GM19455 (cell line): ENCODE results near the gene HIVEP2.
A peak's percentile ranks its signal among the peaks of the same experiment; 100 is the strongest.

Experiments used
- ATAC-seq: cut with Tn5 transposase; IDR thresholded peaks from one replicate; pipeline ENCODE4 v1.9.1; 2021; ENCODE audit not compliant: unreplicated experiment

The HIVEP2 gene

DNA sequence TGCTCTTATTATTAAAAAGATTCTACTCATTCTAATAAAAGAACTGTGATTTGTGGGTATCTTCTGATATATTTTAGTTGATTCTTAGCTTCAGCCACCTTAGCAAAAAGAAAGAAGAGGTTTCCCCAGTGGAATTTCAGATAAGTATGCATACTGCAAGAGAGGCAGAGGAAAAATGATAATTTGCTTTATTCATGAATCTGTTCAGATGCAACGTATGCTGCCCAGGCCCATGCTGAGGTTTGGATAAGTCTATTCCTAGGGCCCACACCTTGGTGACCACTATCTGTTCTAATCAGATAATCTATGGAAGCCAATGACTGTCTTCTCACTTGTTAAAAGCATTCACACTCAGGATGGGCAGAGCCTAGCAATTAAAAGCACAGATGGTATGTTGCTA is 194.0 kb downstream of the HIVEP2 start:
- ATAC-seq, result no peak

- no peak for ATAC-seq
Observed at GRCh38 chr6:142749556-142749955, 195.4 kb downstream of the HIVEP2 start.

- peak; percentile 54 for ATAC-seq
Observed at GRCh38 chr6:142746524-142746923, 198.5 kb downstream of the HIVEP2 start.

GRCh38 chr6:142744836-142745235 is 200.1 kb downstream of the HIVEP2 start:
- ATAC-seq, result no peak

GRCh38 chr6:142740449-142740848 is 204.5 kb downstream of the HIVEP2 start:
- ATAC-seq, result no peak

DNA sequence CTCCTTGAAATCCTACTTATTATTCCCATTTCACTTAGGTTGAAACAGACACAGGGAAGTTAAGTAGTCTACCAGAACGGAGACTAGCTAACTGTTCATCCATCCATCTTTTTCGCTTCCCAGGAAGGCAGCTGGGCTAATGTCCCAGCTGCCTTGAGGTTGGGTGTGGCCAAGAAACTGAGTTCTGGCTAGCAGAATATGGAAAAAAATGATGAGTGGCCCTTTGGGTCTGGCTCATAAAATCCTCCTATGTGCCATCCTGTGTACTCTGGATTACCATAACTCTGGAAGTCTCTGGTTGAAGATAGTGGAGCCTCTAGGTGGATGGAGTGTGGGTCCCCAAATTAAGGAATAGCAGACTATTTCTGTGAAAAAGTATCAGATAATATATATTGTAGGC is 206.2 kb downstream of the HIVEP2 start:
- no peak for ATAC-seq

DNA sequence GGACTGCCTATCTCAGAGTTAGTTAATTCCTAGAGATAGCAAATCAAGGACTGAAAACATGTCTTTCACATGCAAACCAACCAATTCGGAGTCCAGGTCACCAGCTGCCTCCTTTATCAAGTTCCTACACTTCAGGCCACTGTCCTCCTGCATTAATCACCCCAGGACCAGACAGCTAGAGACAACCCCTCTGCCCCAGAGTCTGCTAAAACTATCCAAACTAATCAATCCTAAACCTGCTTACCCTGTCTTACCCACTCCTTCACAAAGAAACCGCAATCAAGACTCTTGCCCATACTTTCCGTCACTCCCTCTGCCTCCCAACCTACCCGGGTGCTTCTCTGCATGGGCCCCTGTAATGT is 207.0 kb downstream of the HIVEP2 start:
- ATAC-seq, result no peak

DNA sequence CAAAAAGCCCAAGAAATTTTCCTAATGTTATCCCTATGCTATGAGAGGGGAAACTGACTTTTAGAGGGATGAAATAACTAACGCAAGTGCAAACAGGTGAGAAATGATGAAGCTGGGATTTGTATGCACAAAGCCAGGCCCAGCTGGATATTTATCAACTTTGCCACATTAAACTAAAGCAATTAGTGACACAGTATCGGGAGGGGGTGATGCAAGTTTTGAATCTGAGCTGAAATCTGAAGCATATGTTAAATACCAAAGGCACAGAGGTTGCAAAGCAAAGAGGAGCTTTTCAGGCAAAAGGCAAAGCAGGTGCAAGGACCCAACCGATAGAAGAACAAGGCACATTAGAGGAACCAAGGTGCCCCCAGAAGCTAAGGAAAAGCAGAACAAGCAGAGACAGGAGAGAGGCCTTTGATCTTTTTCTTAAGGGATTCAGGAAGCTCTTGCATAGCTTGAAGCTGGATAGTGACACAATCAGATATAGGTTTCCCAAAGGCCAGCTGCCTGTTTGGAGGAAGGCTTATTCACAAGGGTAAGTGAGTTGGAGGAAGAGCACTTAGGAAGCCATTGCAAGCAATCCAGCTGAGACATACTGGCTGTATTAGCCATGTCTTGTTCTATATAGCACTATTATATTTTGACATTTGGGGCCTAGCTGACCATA is 207.5 kb downstream of the HIVEP2 start:
- no peak for ATAC-seq

DNA sequence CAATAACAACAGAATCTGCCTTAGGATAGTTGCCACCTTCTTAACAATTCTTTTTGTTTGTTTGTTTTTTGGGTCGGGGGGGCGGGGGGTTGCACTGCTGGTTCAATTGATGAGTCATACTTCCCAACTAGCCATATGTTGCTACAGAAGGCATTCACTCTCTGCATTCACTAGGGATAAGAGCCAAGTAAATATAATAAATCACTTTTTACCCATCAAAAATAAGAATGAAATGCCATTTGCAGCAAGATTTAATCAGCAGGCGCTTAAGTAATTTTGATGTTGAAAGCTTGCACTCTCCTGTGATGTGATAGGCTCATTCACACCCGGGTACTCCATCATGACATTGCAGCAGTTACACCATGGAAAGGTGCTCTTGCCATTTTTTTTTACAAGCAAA is 209.8 kb downstream of the HIVEP2 start:
- no peak for ATAC-seq

DNA sequence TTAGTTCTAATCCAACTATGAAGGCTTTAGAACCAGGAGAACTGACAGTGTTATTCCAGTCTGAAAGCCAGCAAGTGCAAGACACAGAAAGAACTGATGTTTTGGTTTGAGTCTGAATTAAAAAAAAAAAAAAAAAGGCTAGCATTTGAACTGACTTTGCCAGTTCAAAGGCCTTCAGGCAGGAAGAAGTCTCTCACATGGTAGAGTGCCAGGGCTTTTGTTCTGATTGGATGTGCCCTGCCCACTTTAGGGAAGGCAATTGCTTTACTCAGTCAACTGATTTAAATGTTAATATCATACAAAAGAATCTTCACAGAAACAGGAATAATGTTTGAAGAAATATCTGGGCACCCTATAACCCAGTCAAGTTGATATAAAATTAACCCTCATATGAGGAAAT is 212.2 kb downstream of the HIVEP2 start:
- ATAC-seq, result no peak

DNA sequence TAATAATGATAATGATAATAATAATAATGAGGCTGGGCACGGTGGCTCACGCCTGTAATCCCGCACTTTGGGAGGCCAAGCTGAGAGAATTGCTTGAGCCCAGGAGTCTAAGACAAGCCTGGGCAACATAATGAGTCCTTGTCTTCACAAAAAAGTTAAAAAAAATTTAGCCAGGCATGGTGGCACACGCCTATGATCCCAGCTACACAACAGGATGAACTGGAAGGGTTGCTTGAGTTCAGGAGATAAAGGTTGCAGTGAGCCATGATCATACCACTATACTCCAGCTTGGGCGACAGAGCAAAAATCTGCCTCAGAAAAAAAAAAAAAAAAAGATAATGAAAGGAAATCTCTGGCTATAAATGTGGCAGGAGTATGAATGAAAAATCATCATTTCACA is 213.4 kb downstream of the HIVEP2 start:
- no peak for ATAC-seq

- ATAC-seq, result no peak
Observed at GRCh38 chr6:142729618-142730017, 215.4 kb downstream of the HIVEP2 start.

GRCh38 chr6:142728910-142729481 is 216.0 kb downstream of the HIVEP2 start:
- ATAC-seq, result no peak

- ATAC-seq, result no peak
Observed at GRCh38 chr6:142728364-142728763, 216.6 kb downstream of the HIVEP2 start.

- ATAC-seq, result no peak
Observed at GRCh38 chr6:142726616-142727015, 218.4 kb downstream of the HIVEP2 start.

- no peak for ATAC-seq
Observed at GRCh38 chr6:142725024-142725770, 219.8 kb downstream of the HIVEP2 start.

DNA sequence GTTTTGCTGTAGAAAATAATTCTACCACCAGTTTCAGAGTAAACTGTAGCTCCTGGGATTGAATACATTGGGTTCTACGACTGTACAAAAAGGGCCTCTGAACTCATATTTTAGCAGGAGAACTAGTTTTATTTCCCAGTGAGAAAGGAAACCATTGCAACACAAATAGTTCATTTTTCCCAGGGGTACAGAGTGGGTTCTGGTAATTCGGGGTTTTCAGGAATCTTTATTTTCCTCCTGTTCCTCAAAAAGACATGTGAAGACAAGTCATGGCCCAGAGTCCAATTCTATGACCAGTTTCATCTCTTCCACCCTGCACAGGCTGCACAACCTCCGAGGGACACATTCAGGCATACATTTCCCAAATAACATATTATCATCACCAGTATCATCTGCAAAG is 222.1 kb downstream of the HIVEP2 start:
- no peak for ATAC-seq

DNA sequence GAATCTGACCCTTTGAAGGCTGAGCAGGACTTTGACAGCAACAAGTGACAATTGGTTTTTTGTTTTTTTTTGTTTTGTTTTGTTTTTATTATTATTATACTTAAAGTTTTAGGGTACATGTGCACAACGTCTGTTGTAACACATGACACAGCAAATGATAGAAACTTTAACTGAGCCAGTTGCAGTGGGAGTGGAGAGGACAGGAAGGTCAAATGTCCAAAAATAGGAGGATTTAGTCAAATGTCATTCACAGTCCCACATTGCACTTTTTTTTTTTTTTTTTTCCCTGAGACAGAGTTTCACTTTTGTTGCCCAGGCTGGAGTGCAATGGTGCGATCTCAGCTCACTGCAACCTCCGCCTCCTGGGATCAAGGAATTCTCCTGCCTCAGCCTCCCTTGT is 223.0 kb downstream of the HIVEP2 start:
- no peak for ATAC-seq

- ATAC-seq, result no peak
Observed at GRCh38 chr6:142721215-142721920, 223.6 kb downstream of the HIVEP2 start.

DNA sequence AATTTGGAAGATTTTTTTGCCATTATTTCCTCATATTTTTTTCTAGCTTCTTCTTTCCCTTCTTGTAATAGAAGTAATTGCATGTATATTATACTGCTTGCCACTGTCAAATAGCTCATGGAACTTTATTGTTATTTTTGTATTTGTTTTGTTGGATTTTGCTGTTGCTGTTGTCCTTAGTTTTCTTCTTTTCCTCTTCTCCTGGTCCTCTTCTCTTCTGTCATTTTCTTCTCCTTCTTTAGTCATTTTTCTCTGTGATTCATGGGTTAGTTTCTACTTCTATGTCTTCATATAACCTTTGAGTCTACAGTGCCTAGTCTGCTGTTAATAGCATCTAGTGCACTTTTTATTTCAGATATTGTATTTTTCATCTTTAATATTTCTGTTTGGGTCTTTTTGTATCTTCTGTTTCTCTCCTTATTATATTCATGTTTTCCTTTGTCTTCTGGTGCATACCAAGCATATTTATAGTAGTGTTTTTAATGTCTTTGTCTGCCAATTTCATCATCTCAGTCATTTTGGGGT is 226.2 kb downstream of the HIVEP2 start:
- ATAC-seq, result no peak

DNA sequence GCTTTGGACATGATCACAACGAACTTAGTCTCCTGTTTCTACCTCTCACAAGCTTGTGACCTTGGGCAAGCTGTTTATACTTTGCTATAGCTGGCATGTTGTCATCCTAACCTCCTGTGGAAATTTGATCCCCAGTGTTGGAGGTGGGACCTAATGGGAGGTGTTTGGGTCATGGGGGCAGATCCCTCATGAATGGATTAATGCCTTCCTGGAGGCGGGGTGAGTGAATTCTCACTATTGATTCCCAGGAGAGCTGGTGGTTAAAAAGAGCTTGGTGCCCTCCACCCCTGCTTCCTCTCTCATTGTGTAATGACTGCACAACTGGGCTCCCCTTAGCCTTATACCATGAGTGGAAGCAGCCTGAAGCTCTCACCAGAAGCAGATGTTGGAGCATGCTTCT is 228.9 kb downstream of the HIVEP2 start:
- no peak for ATAC-seq
